K562 (cell line): ENCODE measurements around the gene SLAMF8. TPM values are rescaled to one million over a fixed set of nuclear protein-coding genes. Genes with fewer than 3 reads are reported as not detected.

Experiments
- CBFB ChIP-seq: sonication (generic); formaldehyde crosslinking; IDR thresholded peaks from 2 replicates; pipeline ENCODE4 v1.4.0; 2020; ENCODE audit warnings: mild to moderate bottlenecking, missing genetic modification reagents
- FOS ChIP-seq: IDR thresholded peaks from 3 replicates; pipeline ENCODE4 v1.6.1; 2011; ENCODE audit not compliant: insufficient read length; ENCODE audit errors: extremely low read depth
- NFIC ChIP-seq: fragments of 450-650 bp; IDR thresholded peaks from 2 replicates; pipeline ENCODE4 v1.6.1; 2017; ENCODE audit warnings: mild to moderate bottlenecking, inconsistent platforms
- NUFIP1 ChIP-seq: fragments of 450-650 bp; IDR thresholded peaks from 2 replicates; pipeline ENCODE4 v1.6.1; 2018; ENCODE audit not compliant: partially characterized antibody
- PCBP1 ChIP-seq: fragments of 200-400 bp; formaldehyde crosslinking; IDR thresholded peaks from 2 replicates; pipeline ENCODE4 v1.6.1; 2018; ENCODE audit warnings: mild to moderate bottlenecking, low read depth, low read length; ENCODE audit not compliant: poor library complexity, severe bottlenecking
- ZNF445 ChIP-seq: fragments of 250-450 bp; sonication (Bioruptor Pico); IDR thresholded peaks from 2 replicates; pipeline ENCODE4 v1.4.0; 2020; ENCODE audit warnings: low read depth, mild to moderate bottlenecking, moderate library complexity
- ZNF518B ChIP-seq: fragments of 250-450 bp; sonication (Bioruptor Pico); IDR thresholded peaks from 2 replicates; pipeline ENCODE4 v1.5.0; 2021; ENCODE audit warnings: mild to moderate bottlenecking, moderate library complexity
- polyA plus RNA-seq, 8 experiments: library from polyadenylated mRNA; depleted of rRNA in 4 of 8; stranded (reverse) in 5 of 8; unstranded in 3 of 8; fragments of >200 nt; fragmentation: Nextera tagmentation in 2 of 8; fragmentation: Illumina TruSeq in 1 of 8; extraction: Ambion mirVana in 2 of 8; extraction: Trizol in 1 of 8; gene quantifications; 2 replicates each; pipeline versions ENCODE4 v1.2.1 to v1.2.3, GENCODE V29; 2011 to 2014; ENCODE audit warnings: inconsistent platforms in 1 of 8, missing spikeins in 1 of 8
- total RNA-seq, 7 experiments: library from RNA; depleted of rRNA in 6 of 7; stranded (reverse); fragments of >200 nt in 6 of 7; fragmentation: Illumina TruSeq in 2 of 7; extraction: Trizol in 2 of 7; gene quantifications; 2 replicates each; pipeline versions ENCODE4 v1.2.1 to v1.2.3, GENCODE V29; 2011 to 2021; ENCODE audit warnings: low replicate concordance in 1 of 7
- TF ChIP-seq, protein P1 (sequence below): fragments of 450-650 bp; IDR thresholded peaks from 2 replicates; pipeline ENCODE4 v1.6.1; 2016; ENCODE audit warnings: mild to moderate bottlenecking, moderate library complexity
- TF ChIP-seq, protein P2 (sequence below): fragments of 250-450 bp; sonication (Bioruptor Pico); IDR thresholded peaks from 2 replicates; pipeline ENCODE4 v1.4.0; 2020; ENCODE audit warnings: borderline replicate concordance

SLAMF8 gene
- total and polyA plus RNA-seq, 9 of the 15 experiments (the other 6 are each of a cell fraction or from before 2014, with no cell fraction given): not detected

DNA sequence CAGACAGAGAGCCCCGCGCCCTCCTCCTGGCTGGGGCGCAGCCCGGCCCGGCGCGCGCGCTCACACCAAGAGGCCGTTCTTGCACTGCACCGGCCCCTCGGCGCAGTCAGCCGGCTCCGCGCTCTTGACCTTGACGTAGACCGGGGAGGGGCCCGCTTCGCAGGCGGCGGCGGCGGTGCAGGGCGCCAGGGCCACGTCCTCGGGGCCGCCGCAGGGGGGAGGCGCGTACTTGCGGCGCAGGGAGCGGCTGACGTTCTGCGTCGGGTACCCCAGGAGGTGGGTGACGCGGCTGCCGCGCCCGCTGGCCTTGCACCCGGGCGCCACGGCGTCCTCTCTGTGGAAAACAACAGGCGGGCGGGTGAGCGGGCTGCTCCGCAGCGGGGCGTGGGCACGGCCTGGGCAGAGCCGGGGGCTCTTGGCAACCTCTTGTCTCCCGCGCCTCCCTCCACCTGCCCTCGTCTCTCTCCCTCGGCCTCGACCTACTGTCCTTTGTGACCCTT lies 28.1 kb downstream of the SLAMF8 start (continued):
- TF ChIP-seq, protein P1, sequence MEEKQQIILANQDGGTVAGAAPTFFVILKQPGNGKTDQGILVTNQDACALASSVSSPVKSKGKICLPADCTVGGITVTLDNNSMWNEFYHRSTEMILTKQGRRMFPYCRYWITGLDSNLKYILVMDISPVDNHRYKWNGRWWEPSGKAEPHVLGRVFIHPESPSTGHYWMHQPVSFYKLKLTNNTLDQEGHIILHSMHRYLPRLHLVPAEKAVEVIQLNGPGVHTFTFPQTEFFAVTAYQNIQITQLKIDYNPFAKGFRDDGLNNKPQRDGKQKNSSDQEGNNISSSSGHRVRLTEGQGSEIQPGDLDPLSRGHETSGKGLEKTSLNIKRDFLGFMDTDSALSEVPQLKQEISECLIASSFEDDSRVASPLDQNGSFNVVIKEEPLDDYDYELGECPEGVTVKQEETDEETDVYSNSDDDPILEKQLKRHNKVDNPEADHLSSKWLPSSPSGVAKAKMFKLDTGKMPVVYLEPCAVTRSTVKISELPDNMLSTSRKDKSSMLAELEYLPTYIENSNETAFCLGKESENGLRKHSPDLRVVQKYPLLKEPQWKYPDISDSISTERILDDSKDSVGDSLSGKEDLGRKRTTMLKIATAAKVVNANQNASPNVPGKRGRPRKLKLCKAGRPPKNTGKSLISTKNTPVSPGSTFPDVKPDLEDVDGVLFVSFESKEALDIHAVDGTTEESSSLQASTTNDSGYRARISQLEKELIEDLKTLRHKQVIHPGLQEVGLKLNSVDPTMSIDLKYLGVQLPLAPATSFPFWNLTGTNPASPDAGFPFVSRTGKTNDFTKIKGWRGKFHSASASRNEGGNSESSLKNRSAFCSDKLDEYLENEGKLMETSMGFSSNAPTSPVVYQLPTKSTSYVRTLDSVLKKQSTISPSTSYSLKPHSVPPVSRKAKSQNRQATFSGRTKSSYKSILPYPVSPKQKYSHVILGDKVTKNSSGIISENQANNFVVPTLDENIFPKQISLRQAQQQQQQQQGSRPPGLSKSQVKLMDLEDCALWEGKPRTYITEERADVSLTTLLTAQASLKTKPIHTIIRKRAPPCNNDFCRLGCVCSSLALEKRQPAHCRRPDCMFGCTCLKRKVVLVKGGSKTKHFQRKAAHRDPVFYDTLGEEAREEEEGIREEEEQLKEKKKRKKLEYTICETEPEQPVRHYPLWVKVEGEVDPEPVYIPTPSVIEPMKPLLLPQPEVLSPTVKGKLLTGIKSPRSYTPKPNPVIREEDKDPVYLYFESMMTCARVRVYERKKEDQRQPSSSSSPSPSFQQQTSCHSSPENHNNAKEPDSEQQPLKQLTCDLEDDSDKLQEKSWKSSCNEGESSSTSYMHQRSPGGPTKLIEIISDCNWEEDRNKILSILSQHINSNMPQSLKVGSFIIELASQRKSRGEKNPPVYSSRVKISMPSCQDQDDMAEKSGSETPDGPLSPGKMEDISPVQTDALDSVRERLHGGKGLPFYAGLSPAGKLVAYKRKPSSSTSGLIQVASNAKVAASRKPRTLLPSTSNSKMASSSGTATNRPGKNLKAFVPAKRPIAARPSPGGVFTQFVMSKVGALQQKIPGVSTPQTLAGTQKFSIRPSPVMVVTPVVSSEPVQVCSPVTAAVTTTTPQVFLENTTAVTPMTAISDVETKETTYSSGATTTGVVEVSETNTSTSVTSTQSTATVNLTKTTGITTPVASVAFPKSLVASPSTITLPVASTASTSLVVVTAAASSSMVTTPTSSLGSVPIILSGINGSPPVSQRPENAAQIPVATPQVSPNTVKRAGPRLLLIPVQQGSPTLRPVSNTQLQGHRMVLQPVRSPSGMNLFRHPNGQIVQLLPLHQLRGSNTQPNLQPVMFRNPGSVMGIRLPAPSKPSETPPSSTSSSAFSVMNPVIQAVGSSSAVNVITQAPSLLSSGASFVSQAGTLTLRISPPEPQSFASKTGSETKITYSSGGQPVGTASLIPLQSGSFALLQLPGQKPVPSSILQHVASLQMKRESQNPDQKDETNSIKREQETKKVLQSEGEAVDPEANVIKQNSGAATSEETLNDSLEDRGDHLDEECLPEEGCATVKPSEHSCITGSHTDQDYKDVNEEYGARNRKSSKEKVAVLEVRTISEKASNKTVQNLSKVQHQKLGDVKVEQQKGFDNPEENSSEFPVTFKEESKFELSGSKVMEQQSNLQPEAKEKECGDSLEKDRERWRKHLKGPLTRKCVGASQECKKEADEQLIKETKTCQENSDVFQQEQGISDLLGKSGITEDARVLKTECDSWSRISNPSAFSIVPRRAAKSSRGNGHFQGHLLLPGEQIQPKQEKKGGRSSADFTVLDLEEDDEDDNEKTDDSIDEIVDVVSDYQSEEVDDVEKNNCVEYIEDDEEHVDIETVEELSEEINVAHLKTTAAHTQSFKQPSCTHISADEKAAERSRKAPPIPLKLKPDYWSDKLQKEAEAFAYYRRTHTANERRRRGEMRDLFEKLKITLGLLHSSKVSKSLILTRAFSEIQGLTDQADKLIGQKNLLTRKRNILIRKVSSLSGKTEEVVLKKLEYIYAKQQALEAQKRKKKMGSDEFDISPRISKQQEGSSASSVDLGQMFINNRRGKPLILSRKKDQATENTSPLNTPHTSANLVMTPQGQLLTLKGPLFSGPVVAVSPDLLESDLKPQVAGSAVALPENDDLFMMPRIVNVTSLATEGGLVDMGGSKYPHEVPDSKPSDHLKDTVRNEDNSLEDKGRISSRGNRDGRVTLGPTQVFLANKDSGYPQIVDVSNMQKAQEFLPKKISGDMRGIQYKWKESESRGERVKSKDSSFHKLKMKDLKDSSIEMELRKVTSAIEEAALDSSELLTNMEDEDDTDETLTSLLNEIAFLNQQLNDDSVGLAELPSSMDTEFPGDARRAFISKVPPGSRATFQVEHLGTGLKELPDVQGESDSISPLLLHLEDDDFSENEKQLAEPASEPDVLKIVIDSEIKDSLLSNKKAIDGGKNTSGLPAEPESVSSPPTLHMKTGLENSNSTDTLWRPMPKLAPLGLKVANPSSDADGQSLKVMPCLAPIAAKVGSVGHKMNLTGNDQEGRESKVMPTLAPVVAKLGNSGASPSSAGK: no peak
- TF ChIP-seq CBFB (no peak), ZNF518B (CRISPR knock-in tag) (no peak), PCBP1 (no peak), NFIC (no peak), NUFIP1 (no peak), FOS (no peak), ZNF445 (CRISPR knock-in tag) (no peak)
- TF ChIP-seq, protein P2, sequence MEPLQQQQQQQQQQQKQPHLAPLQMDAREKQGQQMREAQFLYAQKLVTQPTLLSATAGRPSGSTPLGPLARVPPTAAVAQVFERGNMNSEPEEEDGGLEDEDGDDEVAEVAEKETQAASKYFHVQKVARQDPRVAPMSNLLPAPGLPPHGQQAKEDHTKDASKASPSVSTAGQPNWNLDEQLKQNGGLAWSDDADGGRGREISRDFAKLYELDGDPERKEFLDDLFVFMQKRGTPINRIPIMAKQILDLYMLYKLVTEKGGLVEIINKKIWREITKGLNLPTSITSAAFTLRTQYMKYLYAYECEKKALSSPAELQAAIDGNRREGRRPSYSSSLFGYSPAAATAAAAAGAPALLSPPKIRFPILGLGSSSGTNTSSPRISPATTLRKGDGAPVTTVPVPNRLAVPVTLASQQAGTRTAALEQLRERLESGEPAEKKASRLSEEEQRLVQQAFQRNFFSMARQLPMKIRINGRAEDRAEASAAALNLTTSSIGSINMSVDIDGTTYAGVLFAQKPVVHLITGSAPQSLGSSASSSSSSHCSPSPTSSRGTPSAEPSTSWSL (CRISPR knock-in tag): no peak
